Thoracic aorta (tissue), 2 donors: ENCODE data around the gene DICER1. TPM values are rescaled to one million over a fixed set of nuclear protein-coding genes. Genes with fewer than 3 reads are reported as not detected.
A peak's percentile ranks its signal among the peaks of the same experiment; 100 is the strongest.

Experiments
- ATAC-seq: fragments of 150-250 bp; one replicate; pipeline ENCODE4 v1.8.0; 2017; ENCODE audit warnings: low read depth; ENCODE audit not compliant: insufficient number of reproducible peaks, low FRiP score
- DNase-seq: peaks from one replicate; pipeline ENCODE4 v3.0.0-alpha.2; 2020; ENCODE audit warnings: low spot score
- H3K27ac ChIP-seq, 2 donors: fragments of 200-600 bp; sonication (generic); 1 replicate in 1 of 2; 2 replicates in 1 of 2; pipeline ENCODE4 v1.5.1; 2016; ENCODE audit warnings: mild to moderate bottlenecking in 2 of 2, moderate library complexity in 2 of 2
- H3K27me3 ChIP-seq: fragments of 200-600 bp; sonication (generic); replicated peaks from 2 replicates; pipeline ENCODE4 v1.6.0; 2016; ENCODE audit warnings: mild to moderate bottlenecking; ENCODE audit not compliant: insufficient read depth
- H3K36me3 ChIP-seq: fragments of 200-600 bp; sonication (generic); one replicate; pipeline ENCODE4 v1.5.1; 2016
- H3K4me1 ChIP-seq, 2 donors: fragments of 200-600 bp; sonication (generic); 1 replicate in 1 of 2; 2 replicates in 1 of 2; pipeline versions ENCODE4 v1.5.1 to v1.6.0; 2016; ENCODE audit warnings: low read depth in 2 of 2, mild to moderate bottlenecking in 1 of 2; ENCODE audit not compliant: control insufficient read depth in 1 of 2
- H3K4me3 ChIP-seq: fragments of 200-600 bp; sonication (generic); 2 replicates; pipeline ENCODE4 v1.5.1; 2016; ENCODE audit warnings: mild to moderate bottlenecking
- H3K9me3 ChIP-seq: fragments of 200-600 bp; sonication (generic); 2 replicates; pipeline ENCODE4 v1.5.1; 2016
- total RNA-seq, 2 donors: library from RNA; depleted of rRNA; stranded (reverse); fragments of >200 nt; gene quantifications; one replicate each; pipeline versions ENCODE4 v1.1.0 to v1.2.3, GENCODE V29; 2016
- TF ChIP-seq, protein P1 (sequence below): fragments of 200-600 bp; sonication (generic); IDR thresholded peaks from one replicate; pipeline ENCODE4 v1.5.1; 2019; ENCODE audit warnings: antibody characterized with exemption

The DICER1 gene
- total RNA-seq, 2 donors from 2014 or later = 56.3 to 92.5 TPM

DNA sequence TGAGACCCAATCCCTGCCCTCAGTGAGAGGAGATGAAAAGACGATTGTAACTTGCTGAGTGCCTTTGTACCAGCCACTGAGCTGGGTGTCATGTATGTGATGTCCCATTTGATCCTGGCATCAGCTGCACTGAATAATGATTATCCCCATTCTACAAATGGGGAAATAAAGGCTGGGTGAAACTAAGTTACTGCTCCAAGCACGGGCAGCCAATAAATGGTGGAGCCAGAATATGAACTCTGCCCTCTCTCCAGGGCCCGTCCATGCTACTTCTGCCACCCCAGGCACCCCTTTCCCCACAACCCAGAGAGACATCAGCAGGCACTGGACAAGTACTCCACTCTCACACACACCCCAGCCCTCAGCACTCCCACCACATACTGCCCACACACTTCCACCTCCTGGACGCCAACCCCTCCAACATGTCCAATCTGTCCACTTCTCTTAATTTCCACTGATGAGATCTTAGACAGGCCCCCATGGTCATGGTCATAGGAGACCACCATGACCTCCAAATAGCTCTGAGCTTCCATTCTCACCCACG, 115.8 kb downstream of the DICER1 start:
- Histone ChIP-seq H3K27ac (peak overlapping the region in 1 of 2 donors; percentile 64), H3K9me3 (no peaks in the 10 kb centered on the region)

DNA sequence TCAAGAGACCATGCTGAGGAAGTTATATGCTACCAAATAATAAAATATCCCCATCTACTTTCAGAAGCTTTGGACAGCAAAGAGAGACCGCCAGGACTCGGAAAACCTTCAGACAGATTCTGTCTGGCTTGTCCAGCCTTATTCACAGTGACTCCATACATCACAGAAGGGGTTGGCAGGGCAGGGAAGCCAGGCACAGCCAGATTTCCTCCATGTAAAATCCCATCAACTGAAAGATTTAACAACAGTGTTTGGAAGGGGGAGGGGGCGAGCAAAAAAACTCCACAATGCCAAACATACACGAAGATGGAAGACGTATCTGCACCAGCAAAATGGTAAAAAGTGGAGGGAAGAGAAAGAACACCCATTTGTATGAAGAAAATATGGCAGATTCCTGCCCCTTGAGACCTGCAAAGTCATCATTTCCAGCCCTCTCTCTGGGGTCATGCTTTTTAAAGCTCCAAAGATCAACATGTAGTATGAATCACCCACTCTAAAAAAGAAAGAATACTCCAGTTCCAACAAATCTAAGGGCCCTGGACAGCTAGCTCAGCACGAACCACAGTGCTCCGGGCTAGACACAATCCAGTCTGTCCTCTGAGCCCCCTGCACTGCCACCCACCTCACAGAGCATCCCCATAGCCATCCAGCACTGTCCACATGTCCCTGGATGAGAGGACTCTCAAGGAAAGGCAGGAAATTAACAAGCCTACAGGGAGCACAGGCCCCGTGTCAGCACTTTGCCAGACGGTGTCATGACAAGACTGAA, 116.4 kb downstream of the DICER1 start:
- peak; percentile 81 for ATAC-seq
- no peaks in the 10 kb centered on the region for H3K9me3 ChIP-seq
- peak overlapping the region in 1 of 2 donors; percentile 64 for H3K27ac ChIP-seq

More for the DNA sequence above, 115.8 kb downstream of the DICER1 start:
- no peak for ATAC-seq
- TF ChIP-seq, protein P1, sequence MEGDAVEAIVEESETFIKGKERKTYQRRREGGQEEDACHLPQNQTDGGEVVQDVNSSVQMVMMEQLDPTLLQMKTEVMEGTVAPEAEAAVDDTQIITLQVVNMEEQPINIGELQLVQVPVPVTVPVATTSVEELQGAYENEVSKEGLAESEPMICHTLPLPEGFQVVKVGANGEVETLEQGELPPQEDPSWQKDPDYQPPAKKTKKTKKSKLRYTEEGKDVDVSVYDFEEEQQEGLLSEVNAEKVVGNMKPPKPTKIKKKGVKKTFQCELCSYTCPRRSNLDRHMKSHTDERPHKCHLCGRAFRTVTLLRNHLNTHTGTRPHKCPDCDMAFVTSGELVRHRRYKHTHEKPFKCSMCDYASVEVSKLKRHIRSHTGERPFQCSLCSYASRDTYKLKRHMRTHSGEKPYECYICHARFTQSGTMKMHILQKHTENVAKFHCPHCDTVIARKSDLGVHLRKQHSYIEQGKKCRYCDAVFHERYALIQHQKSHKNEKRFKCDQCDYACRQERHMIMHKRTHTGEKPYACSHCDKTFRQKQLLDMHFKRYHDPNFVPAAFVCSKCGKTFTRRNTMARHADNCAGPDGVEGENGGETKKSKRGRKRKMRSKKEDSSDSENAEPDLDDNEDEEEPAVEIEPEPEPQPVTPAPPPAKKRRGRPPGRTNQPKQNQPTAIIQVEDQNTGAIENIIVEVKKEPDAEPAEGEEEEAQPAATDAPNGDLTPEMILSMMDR = no peak
- H3K4me1 ChIP-seq = peaks cover 11 to 13% of the 10 kb centered on the region in 2 donors
- H3K36me3 ChIP-seq = no peaks in the 10 kb centered on the region
- no peak for DNase-seq
- H3K4me3 ChIP-seq = peak overlapping the region; percentile 24
- H3K27me3 ChIP-seq = no peaks in the 10 kb centered on the region

DNA sequence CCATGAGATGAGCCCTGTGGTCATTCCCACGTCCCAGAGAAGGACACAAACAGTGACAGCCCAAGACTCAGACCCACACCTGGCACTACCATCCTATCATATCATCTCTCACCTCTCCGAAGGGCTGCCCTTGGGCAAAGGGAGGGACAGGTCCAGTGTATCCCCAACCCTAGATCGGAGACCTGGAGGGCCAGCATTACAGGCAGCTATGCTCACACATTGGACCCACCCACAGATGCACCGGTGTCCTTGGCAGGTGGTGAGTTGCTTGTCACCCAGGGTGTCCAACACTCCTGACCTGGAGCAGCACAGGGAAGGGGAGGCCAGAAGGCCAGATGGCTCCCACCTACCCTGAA, 117.4 kb downstream of the DICER1 start:
- TF ChIP-seq, protein P1 = no peak
- ATAC-seq (no peak), DNase-seq (no peak)
- Histone ChIP-seq H3K4me3 (no peak overlapping the region), H3K27ac (no peak overlapping the region), H3K4me1 (peaks cover 11 to 13% of the 10 kb centered on the region in 2 donors), H3K27me3 (no peaks in the 10 kb centered on the region), H3K36me3 (no peaks in the 10 kb centered on the region), H3K9me3 (no peaks in the 10 kb centered on the region)

More for the DNA sequence above, 116.4 kb downstream of the DICER1 start:
- H3K27me3 ChIP-seq = no peaks in the 10 kb centered on the region
- no peak for DNase-seq
- TF ChIP-seq, protein P1 = no peak
- H3K36me3 ChIP-seq = no peaks in the 10 kb centered on the region
- H3K4me1 ChIP-seq = peaks cover 11 to 13% of the 10 kb centered on the region in 2 donors
- peak overlapping the region; percentile 24 for H3K4me3 ChIP-seq

DNA sequence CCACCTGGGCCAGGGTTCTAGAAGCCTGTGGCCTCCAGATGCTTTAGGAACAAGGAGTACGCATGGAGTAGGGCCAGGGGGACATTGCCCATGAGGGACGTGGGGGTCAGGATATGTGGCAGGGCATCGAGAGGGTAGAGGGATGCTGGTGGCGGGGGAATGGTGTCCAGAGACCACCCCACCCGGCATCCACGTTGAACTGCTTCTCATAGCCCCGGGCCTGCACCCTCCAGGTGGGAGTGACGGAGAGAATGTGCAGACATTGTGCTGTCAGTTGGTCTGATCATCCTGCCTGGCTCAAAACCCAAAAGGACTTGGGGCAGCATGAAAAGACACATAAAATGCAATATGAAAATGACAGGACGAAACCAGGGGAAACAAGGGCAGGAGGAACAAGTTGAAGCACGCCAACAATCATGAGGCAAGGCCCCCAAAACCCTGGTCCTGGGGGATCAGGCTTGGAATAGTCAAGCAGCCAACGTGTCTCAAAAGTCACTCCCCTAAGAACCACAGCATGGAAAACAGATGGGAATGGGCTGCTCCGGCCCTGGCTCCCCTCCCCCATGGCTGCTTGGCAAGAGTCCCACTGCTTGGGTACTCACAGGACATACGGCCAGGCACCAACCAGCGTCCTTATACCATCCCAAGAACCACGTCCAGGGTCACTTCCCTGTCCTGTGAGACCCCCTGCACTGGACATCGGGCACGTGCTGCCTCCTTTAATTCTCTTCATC, 117.9 kb downstream of the DICER1 start:
- no peak overlapping the region for H3K4me3 ChIP-seq
- H3K4me1 ChIP-seq = peaks cover 11 to 13% of the 10 kb centered on the region in 2 donors
- DNase-seq (no peak), ATAC-seq (no peak)
- H3K27ac ChIP-seq = no peak overlapping the region
- no peaks in the 10 kb centered on the region for H3K36me3 ChIP-seq
- H3K9me3 ChIP-seq = no peaks in the 10 kb centered on the region
- TF ChIP-seq, protein P1 = no peak
- H3K27me3 ChIP-seq = no peaks in the 10 kb centered on the region
